Activated CD4-positive, alpha-beta T cell treated with anti-CD3 and anti-CD28 coated beads, Interleukin-2, amount 50 U/mL, for 4 hours (primary cell): ENCODE data around the gene ZBP1.

Experiments used
- DNase-seq, 2 experiments: peaks; one replicate each; pipeline ENCODE4 v3.0.0-alpha.2; 2020

ZBP1 gene

DNA sequence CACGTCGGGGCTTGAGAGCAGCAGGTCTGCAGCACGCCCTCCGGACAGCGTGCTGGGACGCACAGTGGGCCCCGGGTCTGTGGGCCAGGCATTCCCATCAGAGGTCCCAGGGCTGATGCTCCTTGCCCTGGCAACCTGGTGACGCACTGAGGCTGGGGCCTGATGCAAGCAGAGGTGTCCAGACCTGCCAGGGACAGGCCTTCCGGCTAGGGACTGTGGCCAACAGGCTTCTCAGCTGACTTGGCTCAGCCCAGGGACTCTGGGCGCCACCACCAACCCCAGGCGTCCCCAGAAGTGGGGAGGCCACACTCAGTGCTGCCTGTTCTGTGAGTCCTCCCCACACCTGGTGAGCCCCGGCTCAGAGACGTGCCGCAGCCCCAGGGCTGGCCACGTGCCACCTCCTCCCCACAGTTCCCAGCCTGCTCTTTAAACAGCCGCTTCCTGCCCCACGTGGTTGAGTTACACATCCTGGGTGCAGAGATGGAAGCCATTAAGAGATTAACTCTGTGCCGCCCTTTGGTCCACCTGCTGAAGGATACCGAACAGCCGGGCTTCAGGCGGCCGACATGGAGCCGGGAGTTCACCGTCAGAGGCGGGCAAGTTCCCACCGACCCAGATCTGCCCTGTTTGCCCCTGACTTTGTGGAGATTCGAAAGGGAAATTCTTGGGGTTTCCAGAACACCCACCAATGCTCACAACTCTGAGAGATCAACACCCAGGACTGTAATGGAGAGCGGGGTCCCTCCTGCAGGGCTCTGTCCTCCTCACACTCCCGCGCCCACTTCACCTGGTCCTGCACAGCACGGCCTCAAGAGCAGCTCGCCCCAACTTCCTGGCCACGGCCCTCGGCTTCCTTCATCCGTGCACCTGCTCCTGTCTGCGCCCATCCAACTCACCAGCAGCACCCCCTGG is 37.6 kb upstream of the ZBP1 start:
- peak; percentile 17 to 19 for DNase-seq

DNA sequence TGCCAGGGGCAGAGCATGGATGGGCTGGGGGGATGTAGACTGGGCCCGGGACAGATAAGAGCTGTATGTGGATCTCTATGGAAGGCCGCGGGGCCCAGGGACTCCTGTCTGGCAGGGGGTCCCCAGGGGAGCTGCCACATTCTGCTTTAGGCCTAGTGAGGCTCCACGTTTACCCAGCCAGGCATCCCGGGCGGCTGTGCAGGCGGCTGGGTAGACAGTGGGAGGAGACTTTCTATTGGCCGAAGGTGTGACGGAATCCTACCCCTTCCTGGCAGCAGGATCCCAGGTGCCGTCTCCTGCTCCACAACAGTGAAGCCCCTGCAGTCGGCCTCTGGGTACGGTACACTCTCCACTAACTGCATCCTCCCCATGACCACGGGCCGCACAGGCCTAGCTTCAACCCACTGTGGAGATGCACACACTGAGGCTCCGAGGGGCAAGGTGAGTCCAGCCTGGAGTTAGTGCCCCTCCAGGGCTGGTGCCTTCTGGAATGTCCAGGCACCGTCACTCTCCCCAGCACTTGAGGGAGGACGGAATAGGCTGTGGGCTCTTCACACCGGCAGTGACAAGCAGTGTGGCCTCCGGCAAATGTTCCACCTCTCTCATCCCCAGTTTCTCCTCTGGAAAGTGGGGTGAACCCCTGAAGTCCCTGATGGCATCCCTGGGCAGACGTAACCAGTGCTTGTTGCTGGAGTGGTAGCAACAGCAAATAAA is 36.8 kb upstream of the ZBP1 start:
- no peak for DNase-seq

DNA sequence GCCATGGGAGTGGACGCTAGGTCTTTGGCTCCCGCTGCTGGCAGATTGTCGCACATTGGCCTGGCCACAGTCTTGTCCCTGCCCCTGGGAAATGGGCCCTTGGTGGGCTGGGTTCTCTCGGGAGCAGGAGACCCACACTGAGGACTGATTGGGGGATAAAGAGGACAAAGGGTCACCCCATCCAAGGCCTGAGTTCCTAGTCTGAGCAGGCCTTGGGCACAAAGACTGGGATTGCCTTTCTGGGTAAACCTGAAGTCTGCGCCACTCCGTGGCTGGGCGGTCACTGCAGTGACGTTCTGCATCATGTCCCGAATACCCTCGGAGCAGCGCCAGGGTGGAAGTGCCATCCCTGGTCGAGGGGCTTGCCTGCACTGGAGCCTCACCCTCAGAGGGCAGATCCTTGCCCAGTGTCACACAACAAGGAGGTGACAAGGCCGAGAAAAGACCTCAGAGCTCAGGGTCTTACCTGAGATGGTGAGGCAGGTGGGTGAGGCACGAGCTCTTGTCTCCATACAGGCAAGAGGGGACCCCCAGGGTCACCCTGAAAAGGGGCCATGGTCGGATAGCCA is 36.1 kb upstream of the ZBP1 start:
- DNase-seq = no peak

DNA sequence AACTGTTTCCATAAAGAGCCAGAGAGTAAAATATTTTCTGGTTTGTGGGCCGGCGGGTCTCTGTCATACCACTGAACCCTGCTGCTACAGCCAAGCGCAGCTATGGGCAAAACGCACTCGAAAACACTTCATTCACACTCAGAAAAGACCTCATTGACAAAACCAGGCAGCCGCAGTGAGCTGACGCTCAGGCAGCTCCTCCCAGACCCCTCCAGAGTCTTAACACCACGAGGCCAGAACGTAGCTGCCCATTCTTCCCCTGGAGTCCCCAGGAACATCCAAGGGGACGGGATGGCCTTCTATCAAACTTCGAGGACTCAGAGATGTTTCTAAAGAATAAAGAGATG is 35.6 kb upstream of the ZBP1 start:
- DNase-seq = no peak

DNA sequence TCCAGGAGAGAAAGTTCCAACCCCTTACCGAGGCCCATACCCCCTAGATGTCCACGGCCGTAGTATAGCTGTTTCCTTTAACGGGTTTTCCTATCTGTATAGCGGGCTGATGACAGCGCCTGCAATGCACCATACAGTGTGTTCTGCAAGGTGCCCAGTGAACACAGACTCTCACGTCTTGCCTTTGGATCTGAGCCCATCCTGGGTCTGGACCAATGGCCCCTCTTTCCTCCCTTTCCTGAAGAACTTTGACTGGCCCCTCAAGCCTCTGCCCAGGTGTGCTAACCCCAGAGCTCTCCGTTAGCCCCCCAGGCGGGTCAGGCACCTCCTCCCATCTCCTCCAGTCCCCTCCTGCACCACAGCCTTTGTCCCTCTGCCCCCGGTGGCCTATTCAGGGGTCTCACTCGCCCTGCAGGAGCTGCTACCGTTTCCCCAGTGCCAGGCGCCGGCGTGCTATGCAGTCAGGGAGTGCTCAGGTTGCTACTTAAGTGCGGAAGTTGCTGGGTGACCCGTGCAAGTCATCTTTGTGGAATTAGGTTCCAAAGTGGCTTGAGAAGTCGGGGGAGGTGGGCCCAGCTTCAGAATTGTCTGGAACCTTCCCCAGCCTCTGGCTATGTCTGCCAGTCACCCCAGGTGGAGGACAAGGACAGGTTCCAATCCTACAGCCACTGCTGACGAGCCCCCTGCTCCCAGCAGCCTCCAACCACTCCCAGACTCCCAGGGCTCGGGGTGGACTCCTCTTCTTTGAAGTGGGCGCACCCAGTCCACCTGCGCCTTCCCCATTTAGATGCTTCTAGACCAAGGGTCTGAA is 35.0 kb upstream of the ZBP1 start:
- no peak for DNase-seq

DNA sequence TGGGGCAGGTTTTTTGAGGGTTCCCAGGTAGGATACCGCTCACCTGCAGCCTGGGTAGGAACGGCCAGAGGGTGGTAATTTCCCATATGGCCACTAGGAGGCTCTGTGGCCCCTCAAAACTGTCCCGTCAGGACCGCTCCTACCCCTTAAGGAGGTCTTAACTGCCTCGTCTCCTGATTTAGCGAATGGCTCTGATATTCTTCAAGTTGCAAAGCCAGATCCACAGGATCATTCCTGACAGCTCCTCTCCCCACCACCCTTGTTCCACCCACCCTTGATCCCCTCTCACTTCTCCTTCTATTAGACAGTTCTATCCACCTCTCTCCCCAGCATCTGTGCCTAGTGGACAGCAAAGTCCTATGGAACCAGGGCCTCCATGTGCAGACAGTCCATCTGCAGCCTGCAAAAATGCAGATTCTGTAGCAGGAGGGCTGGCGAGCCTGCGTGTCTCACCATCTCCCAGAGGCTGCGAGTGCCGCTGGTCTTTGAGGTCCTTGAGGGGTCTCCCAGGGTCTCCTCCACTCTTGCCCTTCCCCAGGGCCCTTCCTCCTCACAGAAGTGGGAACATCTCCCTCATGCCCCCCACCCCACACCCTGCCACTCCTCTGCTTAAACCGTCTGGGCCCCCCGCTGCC is 34.3 kb upstream of the ZBP1 start:
- peak; percentile 44 to 49 for DNase-seq

DNA sequence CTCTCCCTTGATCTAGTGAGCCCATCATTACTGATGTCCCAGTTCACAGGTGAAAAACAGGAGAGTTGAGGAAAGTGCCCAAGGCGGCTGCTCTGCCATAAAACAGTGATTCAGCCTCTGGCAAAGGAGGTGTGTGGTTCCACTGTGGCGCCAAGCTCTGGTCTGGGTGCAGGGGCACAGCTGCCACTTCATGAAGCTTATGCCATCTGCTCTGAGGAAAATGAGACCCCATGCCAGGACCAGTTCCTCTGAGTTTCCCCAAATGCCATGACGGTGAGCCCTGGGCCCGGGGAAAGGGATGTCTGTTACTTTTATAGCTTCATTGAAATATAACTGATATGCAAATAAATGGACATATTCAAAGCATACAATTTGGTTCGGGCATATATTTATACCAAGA is 33.7 kb upstream of the ZBP1 start:
- no peak for DNase-seq

DNA sequence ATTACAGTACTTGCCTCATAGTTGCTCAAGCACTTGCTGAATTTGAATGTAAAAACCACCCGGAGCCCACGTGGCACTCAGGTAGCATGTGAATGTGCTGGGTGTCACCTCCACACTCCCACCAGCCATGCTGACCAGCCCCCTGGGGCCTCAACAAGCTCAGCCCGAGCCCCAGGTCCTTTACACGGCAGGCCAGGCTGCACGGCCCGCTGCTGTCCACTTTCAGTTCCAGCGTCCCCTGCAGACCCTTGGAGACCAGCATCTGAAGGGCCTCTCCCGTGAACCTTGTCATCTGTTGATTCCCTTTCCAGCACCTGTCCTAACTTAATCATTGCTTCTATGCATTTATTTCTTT is 33.3 kb upstream of the ZBP1 start:
- no peak for DNase-seq

DNA sequence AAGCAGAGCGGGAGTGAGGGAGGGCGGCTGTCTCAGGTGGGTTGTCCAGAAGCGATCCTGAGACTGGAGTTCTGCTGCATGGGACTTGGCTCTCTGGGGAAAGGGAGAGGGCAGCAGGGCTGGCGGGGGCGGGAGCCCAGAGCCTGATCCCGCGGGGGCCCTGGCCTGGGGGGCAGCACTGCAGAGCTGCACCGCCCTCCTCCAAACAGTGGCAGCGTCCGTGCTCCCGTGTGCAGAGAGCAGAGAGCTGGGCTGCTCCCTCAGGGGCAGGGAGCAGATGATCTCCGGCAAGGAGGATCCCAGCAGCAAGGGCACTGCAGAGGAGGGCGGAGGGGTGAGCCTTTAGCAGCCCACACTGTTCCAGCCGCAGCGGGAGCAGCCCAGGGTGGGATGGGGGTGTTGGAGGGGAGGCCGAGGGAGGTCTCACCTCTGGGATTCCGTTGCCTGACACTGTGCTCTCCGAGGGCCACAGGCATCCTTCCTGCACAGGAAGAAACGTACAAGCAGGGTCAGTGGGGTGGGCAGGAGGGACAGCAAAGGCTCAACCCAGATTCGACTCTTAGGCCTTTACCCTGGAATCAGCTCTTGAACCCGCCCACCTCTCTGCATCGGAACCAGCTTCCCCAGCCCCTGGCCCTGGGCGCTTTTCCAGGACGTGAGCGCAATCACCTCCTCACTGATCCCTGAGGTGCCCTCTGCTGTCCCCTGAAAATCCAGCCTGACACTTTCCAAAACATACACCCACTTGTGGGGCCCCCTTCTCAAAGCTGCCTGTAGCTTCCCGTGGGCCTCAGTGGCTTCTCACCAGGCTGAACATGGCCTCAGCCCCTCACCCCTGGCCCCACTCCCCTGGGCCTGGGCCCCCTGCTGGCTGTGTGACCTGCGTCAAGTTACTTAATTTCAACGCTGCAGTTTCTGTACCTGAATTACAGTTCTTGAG is 32.6 kb upstream of the ZBP1 start:
- DNase-seq = no peak

DNA sequence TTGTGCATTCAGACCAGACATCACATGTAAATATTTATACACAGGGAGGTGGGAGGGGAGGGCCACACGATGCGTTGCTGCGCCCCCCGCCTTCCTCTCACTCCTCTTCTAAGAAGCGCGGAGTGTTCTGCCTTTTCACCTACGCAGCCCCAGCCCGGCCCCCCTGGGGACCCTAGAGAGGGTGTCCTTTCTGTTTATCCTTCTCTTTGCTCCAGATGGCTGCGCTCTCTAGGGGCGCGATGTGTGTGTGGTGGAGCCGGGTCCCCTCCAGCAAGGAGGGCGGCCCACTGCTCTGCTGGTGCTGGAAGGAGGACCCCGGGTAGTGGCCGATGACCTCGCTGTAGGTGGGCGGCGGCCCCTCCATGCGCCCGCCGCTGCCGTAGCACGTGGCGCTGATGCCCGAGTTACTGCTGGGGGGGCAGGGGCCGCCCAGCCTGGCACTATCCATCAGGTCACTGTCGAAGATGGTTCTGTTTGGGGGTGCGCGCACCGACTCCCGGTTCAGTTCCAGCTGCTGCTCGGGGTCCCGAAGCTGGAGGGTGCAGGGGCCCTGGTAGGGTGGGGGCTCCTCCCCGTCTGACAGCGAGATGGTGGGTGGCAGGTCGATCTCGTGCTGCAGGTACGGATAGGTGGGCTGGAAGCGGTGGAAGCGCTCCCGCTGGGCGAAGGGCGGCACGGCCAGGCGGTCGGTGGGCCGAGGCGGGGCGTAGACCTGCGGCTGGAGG is 31.8 kb upstream of the ZBP1 start:
- DNase-seq = no peak

DNA sequence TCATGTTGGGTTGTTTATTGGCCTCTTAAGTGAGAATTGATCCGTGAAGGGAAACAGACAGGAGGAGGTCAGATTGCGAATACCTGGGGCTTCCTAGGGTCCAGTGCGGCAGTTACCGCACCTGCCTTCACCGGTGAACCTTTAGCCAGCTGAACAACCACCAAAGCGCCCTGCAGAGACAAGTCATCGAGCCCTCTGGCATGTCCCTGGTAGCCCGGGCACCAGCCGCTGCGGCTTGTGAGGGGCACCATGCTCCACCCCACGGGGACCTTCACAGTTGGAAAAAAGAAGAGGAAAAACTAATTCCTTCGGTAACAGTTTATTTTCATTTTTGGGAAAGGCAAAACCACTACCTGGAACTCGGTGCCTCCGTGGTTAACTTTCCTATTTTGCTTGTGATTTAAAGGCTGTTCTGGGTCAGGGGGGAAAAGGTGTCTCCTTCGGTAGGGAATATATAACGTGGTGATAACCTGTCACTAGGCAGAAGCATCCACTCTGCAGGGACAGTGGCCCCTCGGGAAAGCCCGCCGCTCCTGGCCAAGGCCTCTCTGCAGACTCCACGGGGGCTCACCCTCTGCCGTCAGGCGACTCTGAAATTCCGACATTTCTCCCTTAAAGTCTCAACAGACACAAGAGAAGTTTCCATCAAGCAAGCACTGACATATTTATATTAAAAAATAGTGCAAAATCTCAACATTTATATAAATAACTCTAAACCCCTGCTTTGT is 30.7 kb upstream of the ZBP1 start:
- no peak for DNase-seq

DNA sequence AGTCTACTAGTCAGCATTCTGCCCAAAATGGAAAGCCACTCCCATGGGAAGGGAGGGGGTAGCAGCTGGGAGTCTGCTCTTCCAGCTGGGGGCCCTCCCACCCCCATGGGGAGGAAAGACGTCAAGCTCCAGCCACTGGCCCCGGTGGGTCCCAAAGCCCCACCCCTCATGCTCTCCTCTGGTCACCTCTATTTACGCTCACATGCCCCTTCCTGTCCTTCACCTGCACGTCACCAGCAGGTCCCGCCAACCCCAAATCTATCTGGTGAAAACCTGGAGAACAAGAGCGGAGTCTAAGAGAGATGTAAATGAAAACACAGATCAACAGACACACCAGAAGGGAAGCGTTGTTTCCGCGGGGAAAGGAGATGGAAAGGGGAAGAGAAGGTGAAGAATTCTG is 30.0 kb upstream of the ZBP1 start:
- DNase-seq = no peak

DNA sequence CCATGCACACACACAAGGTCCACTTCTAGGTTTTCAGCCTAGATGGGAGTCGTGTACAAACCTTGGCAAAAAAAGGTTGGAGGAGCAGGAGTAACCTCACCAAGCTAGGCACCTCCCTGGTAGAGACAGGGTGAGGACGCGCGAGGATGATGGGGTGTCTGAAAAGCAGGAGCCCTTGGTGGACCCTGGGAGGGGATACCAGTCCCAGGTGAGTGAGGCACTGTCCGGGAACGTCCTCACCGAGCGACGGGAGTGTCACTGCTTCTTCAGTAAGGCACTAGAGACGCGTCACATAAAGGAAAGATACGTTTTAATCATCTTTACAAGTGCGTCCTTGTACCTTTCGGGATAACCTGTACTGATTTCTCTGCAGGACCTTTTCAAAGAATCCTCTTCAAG is 29.4 kb upstream of the ZBP1 start:
- no peak for DNase-seq

DNA sequence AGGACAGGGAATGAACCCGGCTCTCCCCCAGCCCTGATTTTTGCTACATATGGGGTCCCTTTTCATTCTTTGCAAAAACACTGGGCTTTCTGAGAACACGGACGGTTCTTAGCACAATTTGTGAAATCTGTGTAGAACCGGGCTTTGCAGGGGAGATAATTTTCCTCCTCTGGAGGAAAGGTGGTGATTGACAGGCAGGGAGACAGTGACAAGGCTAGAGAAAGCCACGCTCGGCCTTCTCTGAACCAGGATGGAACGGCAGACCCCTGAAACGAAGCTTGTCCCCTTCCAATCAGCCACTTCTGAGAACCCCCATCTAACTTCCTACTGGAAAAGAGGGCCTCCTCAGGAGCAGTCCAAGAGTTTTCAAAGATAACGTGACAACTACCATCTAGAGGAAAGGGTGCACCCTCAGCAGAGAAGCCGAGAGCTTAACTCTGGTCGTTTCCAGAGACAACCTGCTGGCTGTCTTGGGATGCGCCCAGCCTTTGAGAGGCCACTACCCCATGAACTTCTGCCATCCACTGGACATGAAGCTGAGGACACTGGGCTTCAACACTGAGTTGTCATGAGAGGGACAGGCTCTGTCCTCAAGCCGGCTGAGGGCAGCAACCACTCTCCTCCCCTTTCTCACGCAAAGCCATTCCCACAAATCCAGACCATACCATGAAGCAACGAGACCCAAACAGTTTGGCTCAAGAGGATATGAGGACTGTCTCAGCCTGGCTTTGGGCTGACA is 28.8 kb upstream of the ZBP1 start:
- DNase-seq = no peak

DNA sequence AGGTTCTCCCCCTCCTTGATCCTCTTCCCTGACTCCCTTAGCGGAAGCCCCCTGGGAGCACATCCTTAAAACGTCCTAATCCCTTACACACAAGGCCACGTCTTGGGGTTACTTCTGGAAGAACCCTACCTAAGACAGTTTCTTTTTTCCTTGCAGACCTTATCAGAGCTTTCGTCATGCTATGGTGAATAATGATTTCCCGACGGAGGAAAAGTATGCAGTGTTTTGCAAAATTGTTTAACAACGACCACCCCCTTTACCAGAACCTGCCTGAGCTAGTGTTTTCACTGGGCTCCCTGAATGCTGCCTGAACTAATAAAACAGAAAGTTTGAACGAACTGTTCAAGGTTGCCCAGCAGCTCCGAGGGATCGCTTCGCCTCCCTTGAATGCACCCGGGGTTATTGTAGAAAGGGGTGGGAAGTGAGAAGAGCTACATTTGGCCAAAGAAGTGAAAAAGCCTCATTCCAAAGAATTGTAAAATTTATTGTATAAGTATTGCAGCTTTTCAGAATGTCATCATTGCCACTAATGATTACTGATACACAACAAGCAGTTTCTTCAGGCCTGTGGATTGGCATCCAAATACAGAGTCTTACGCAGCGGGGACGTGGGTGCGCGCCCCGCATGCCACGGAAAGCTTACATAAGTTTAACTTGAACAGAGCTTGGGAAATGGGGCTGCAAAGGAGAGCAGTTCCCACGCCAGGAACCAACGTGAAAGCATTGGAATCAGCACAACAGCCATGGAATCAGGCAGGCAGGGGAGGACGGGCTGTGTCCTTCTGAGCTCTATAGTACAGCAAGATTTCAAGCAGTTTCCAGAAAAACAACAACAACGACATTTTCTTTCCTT is 27.9 kb upstream of the ZBP1 start:
- no peak for DNase-seq

DNA sequence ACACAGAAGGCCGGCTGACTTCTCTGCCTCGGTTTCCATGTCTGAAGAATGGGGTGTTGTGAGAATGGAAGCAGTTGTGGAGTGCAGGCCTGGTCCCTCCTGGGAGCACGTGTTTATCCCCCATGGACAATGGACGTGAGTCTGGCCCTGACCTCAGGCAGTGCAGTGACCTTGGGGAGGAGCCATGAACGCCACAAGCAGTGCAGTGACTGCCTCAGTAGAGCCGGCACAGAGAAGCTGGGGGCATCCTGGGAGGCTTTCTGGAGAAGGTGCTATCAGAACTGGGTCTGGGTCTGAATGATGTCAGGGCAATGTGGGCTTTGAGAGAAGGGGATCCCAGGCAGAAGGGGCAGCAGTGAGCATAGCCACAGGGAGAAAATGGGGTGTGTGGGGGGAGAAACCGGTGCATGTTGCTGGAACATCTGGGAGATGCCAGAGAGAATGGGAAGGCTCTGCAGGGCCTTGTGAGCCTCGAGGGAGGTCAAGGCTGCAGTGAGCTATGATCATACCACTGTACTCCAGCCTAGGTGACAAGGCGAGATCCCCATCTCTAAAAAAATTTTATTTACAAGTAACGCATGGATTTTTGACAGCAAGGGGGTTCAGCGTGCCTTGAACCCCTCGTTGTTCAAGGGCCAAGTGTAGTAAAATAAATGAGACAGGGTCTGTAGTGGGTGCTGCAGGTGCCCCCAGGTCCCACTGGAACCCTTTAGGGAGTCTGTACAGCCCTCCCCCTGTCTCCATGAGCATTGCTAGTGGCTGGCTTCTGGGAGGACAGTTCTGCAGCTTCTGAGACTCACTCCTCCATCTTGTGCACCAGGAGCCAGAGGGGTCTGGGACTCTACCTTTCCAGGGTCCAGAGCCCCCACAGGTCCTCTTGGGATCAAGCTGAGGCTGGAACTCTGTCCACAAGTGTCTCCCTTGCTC is 27.0 kb upstream of the ZBP1 start:
- DNase-seq = no peak

DNA sequence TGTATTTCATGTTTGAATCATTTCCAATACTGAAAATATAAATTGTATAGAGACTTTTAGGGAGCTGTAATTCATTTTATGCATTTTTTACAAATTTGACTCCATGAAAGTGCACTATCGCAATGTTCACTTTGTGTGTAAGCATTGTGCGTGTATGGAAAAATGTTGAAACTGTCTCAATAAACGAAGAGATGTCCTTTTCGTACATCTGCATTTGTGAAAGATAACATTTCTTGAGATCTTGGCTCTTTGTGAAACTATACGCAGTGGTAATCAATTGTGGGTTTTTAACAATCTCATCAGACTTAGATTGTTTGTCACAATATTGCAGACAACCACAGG is 18.6 kb upstream of the ZBP1 start:
- DNase-seq = no peak
